ENCODE measurements around the gene OBSCN. TPM values are rescaled to one million over a fixed set of nuclear protein-coding genes. Genes with fewer than 3 reads are reported as not detected.

OBSCN gene
- total RNA-seq, 1 donor from 2014 or later, result 15.2 TPM

DNA sequence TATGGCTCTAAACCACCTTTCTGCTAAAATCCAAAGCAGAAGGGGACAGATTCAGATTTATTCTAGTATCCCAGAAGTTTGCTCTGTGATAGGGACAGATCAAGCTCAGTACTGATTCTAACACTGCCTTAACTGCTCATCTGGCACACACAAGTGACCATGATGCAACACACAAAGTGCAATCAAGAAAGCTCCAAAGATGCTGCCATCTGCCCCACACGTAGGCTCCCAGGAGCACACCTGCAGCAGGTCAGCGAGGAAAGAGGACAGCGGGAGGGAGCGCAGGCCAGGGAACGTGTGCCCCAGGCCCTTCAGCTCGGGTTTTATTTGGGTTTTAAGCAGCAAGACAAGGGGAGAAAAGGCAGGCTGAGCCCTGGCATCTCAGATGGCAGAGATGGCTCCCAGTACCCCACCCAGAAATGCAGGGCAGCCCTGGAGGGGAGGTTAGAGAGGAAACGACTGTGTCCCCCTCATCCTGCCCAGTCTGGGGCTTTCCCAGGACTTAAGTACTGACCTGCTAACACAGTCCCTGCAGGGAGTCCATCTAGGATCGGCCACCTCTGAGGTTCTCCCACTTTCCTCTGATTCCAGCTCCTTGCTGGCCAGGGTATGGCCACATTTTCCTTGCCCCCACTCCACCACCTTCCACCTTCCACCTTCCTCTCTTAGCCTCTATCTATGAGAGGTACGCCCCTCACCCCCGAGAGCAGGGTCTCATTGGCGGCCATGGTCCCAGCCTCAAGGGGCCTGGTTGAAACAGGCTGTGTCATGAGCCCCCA is 197.5 kb downstream of the OBSCN start:
- peaks cover 43% of the 10 kb centered on the region for H3K4me1 Mint-ChIP-seq (ENCODE audit: unreplicated experiment)
- no peaks in the 10 kb centered on the region for H3K27me3 Mint-ChIP-seq (ENCODE audit: unreplicated experiment)
- peak overlapping the region; percentile 89 for H3K4me3 Mint-ChIP-seq (ENCODE audit: unreplicated experiment)
- H3K27ac Mint-ChIP-seq (ENCODE audit: unreplicated experiment), result peak overlapping the region; percentile 77
- H3K36me3 Mint-ChIP-seq (ENCODE audit: unreplicated experiment), result peaks cover 14% of the 10 kb centered on the region
- no peaks in the 10 kb centered on the region for H3K9me3 Mint-ChIP-seq (ENCODE audit: unreplicated experiment)
- TF ChIP-seq, protein P1, sequence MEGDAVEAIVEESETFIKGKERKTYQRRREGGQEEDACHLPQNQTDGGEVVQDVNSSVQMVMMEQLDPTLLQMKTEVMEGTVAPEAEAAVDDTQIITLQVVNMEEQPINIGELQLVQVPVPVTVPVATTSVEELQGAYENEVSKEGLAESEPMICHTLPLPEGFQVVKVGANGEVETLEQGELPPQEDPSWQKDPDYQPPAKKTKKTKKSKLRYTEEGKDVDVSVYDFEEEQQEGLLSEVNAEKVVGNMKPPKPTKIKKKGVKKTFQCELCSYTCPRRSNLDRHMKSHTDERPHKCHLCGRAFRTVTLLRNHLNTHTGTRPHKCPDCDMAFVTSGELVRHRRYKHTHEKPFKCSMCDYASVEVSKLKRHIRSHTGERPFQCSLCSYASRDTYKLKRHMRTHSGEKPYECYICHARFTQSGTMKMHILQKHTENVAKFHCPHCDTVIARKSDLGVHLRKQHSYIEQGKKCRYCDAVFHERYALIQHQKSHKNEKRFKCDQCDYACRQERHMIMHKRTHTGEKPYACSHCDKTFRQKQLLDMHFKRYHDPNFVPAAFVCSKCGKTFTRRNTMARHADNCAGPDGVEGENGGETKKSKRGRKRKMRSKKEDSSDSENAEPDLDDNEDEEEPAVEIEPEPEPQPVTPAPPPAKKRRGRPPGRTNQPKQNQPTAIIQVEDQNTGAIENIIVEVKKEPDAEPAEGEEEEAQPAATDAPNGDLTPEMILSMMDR (IDR thresholded peaks at IDR 0.05), result no peak
- DNase-seq (ENCODE audit: extremely low spot score, unreplicated experiment), result no peak

GRCh38 chr1:228405979-228406228 is 198.1 kb downstream of the OBSCN start:
- Mint-ChIP-seq H3K27me3 (ENCODE audit: unreplicated experiment) (no peaks in the 10 kb centered on the region), H3K4me3 (ENCODE audit: unreplicated experiment) (peak overlapping the region; percentile 89), H3K27ac (ENCODE audit: unreplicated experiment) (peak overlapping the region; percentile 77), H3K4me1 (ENCODE audit: unreplicated experiment) (peaks cover 43% of the 10 kb centered on the region), H3K36me3 (ENCODE audit: unreplicated experiment) (peaks cover 14% of the 10 kb centered on the region), H3K9me3 (ENCODE audit: unreplicated experiment) (no peaks in the 10 kb centered on the region)
- no peak for DNase-seq (ENCODE audit: extremely low spot score, unreplicated experiment)
- TF ChIP-seq, protein P1 (IDR thresholded peaks at IDR 0.05), result no peak

DNA sequence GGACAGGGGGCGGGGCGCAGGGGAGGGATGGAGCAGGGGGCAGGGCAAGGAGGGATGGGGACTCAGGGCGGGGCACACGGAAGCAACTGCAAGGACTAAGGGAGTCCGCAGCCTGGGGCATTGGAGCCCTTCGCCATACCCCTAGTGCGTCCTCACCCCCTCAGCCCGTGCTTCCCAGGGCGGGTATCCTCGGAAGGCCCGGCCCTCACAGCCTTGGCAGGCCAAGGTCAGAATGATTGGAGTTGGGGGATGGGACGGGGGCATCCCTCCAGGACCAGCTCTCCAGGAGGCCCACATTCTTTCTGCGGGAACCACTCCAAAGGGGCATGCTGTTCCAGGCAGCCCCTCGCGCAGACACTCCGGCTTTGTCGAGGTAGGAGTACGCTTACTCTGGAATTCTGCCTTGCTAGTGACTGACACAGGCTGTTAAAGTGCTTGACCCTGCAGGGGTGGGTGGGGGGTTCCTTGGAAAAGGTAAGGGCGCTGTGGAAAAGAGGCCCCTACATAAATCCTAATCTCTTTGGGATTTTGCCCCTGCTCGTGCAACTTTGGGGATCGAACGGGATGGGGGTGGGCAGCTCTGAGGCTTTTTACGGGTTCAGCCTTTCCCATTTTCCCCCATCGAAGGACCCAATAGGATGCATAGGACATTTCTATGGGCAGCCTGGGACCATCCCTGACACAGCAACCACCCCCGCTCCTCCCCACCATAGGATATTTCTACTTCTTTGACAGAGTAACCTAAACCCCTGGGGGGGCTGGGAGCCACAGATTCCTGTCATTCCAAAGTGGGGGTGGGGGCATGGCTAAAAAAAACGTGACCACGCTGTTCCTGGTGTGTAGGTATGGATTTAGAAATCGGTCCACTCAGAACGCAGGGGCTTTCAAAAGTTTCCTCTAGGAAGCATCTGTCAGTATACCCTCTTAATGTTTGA is 199.5 kb downstream of the OBSCN start:
- Mint-ChIP-seq H3K4me3 (ENCODE audit: unreplicated experiment) (peak overlapping the region; percentile 81), H3K36me3 (ENCODE audit: unreplicated experiment) (peaks cover 6% of the 10 kb centered on the region), H3K9me3 (ENCODE audit: unreplicated experiment) (no peaks in the 10 kb centered on the region), H3K4me1 (ENCODE audit: unreplicated experiment) (peaks cover 42% of the 10 kb centered on the region), H3K27ac (ENCODE audit: unreplicated experiment) (peak overlapping the region; percentile 52), H3K27me3 (ENCODE audit: unreplicated experiment) (no peaks in the 10 kb centered on the region)
- no peak for DNase-seq (ENCODE audit: extremely low spot score, unreplicated experiment)
- TF ChIP-seq, protein P1 (IDR thresholded peaks at IDR 0.05), result no peak

DNA sequence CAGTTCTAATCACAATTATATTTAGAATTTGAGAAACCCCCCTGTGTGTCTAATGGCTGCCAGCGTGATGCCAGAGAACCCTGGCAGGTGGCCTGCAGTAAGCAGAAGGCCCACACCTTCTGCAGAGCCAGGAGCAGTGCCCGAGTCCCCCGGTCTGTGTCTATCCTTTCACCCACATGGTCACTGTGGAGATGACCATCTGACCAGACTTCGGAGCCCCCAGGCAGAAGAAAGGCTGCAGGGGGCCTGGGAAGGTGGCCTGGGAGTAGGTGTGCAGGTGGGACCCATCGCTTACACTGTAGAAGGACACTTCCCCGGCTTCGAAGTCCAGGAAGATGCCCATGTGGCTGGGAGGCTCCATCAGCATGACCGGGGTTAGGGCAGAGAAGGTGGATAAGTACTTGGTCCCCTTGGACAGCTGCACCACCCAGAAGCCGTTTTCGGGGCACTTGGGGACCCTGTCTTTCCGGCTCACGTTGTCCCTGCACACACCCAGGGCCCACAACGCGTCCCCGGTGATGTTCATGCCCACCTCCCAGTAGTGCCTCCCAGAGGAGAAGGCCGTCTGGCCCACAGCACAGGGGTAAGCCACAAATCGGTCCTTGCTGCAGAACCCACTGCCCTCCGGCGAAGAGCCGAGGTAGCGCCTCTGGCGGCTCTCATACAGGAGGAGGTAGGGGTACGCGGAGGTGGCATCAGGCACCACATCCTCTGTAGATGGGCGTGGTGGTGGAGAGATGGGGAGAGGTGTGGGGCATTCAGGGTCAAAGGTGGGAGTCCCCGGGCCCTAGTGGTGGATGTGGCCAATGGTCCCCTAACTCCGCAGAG is 200.4 kb downstream of the OBSCN start:
- Mint-ChIP-seq H3K36me3 (ENCODE audit: unreplicated experiment) (peaks cover 5% of the 10 kb centered on the region), H3K4me1 (ENCODE audit: unreplicated experiment) (peaks cover 40% of the 10 kb centered on the region), H3K27ac (ENCODE audit: unreplicated experiment) (no peak overlapping the region), H3K9me3 (ENCODE audit: unreplicated experiment) (no peaks in the 10 kb centered on the region), H3K4me3 (ENCODE audit: unreplicated experiment) (peak overlapping the region; percentile 81), H3K27me3 (ENCODE audit: unreplicated experiment) (no peaks in the 10 kb centered on the region)
- DNase-seq (ENCODE audit: extremely low spot score, unreplicated experiment), result no peak
- TF ChIP-seq, protein P1 (IDR thresholded peaks at IDR 0.05), result no peak
